ENCODE results near the gene MANF.
"Not testable (repeated sequence)": the region's sequence is repeated elsewhere in the genome, so short reads cannot be mapped to it uniquely, and the experiment has no call there.

MANF gene

DNA sequence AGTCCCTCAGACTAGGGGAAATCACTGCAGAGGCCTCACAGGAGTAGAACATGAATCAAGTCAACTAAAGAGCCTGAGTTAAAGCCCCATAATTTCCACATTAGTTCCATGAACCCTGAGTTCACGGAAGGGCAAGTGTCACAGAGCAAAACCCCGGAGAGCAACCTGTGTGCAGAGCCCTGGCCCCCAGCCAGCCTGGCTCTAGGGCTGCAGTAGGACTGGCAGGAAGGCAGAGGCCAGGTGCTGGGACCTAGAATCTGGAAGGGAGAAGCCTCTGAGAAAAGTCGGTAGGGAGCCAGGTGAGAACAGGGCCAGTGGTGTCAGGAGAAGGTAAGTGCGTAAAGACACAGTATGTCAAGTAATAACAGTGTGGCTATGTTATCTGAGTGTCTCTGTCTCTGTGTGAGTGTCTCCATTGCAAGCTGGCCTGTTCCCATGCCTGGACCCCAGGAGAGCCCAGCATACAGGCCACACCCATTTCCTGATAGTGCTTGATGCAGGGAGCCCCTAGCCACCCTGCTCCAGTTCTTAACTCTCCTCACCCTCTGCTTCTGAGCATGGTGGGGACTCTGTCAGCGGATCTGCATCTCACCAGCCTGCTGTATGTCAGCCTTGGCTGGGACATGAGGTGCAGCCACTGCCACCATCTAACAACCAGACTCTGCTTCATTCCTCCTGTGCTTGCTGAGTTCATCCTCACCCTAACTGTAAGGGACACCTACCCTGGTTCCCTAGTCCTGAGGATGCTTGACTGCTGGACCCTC is 11.3 kb upstream of the MANF start:
- no peak for DNase-seq (ENCODE audit: low spot score)

- no peak for DNase-seq (ENCODE audit: low spot score)
These were observed 10.6 kb upstream of the MANF start for GRCh38 chr3:51374456-51374855.

DNA sequence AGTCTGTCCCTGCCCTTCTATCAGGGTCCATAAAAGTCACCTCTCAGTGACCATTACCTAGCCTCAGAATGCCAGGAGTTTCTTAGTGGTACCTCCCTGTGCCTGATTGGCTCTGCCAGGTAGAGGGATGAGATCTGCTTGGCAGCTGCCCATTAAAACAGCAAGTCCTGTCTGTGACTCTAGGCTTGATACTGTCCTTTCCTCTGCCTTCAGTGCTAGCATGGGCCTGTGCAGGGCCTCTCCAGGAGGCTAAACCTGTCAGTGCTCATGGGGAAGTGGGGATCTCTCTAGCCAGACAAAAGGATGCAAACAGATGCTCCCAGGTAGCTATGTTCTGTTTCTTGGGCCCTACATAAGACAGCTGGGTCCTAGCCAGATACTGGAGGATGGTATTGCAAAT is 10.0 kb upstream of the MANF start:
- no peak for DNase-seq (ENCODE audit: low spot score)

DNA sequence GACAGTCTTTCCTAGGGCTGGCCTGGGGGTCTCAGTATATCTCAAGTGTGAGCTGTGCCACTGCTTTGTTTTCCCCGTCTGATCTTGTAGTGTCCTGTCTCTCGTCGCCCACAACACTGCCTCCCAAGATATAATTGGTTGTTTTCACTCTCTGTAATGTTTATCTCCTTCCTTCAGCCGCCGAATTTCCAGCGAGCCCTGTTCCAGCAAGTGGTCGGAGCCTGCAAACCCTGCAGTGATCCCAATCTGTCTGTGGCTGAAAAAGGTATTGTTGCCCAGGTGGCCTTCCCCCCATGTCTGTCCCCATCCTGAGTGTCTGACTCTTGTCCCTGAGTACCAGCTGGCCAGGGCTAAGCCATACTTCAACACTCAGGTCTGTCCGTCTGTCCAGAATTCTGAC is 9.5 kb upstream of the MANF start:
- no peak for DNase-seq (ENCODE audit: low spot score)

DNA sequence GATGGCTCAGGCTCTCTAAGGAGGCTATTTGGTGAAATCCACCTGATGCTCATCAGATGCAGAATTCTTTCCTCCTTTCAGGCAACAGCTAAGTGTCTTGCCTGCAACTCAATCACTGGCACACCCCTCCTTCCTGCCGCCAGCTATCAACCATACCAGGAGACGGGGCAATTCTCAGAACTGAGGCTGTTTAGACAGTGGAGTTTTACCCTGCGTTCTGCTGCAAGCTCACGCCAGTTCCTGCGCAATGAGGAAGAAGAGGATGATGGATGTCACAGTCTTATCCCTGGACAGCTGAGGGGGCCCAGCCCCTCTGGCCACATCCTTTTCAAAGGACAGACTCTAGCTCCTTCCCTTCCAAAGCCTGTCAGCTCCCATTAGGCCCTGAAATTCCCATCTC is 7.0 kb upstream of the MANF start:
- no peak for DNase-seq (ENCODE audit: low spot score)

- DNase-seq (ENCODE audit: low spot score), result no peak
These were observed 6.4 kb upstream of the MANF start for GRCh38 chr3:51378726-51379125.

- no peak for DNase-seq (ENCODE audit: low spot score)
These were observed 5.8 kb upstream of the MANF start for GRCh38 chr3:51379301-51379700.

- DNase-seq (ENCODE audit: low spot score), result no peak
These were observed 5.2 kb upstream of the MANF start for GRCh38 chr3:51379746-51380455.

- no peak for DNase-seq (ENCODE audit: low spot score)
These were observed 4.3 kb upstream of the MANF start for GRCh38 chr3:51380601-51381332.

- DNase-seq (ENCODE audit: low spot score), result no peak
These were observed 3.8 kb upstream of the MANF start for GRCh38 chr3:51381333-51381705.

DNA sequence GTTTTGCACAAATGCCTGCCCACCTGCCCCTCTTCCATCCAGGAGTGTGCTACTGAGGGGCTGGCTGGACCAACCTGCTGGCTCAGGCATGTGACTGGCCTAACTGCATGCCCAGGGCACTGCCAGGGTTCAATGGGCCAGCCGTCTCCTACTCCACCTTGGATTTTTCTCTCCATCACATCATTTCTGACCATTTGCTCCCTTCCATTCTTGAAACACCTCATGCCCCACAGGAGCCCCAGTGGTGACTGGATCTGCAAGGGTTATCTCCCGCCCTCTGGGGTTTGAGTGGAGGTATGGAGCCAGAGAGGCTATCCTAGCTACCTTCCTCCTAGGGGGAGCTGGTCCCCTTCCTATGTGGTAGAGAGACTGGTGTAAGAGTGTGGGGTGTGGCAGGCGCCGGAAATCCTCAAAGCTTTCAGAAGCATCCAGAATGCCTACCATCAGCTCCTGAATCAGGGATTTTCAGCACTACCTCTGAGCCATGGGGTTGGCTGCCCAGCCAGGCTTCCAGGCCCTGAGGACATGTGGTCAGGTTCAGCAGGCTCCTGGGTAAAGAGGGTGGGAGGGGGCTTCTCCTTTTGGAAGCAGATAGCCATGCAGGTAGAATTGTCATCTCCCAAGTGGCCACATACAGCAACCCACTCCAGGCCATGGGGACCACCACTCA is 2.9 kb upstream of the MANF start:
- DNase-seq (ENCODE audit: low spot score), result no peak

DNA sequence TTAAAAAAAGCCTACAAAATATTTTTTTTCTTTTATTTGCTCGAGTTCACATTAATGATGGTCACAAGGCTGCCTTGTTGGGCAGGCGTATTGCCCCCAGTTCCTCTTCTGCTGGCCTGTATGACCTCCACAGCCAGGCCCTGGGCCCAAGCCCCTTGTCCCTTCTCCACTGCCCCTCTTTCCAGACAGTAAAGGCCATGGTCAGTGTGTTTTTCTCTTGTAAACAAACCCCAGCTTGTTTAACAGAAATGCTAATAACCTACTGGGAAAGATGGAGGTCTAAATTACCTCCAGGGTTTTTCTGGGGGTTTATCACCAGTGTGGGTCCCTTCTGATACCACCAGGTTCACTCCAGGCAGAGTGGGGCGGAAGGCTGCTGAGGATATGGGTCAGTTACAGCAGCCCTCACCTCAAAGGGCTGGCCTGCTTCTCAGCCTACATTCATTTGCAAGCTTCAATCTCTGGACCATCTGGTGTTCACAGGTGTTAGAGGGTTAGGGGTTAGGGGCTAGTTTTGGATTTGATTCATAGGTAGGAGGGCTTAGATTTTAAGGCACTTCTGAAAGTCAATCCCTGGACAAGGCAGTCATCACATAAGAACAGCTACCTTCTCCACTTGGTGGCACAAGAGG is 2.0 kb upstream of the MANF start:
- DNase-seq (ENCODE audit: low spot score), result no peak

GRCh38 chr3:51384055-51384725 is 901 bp upstream of the MANF start:
- peak; percentile 39 for DNase-seq (ENCODE audit: low spot score)

DNA sequence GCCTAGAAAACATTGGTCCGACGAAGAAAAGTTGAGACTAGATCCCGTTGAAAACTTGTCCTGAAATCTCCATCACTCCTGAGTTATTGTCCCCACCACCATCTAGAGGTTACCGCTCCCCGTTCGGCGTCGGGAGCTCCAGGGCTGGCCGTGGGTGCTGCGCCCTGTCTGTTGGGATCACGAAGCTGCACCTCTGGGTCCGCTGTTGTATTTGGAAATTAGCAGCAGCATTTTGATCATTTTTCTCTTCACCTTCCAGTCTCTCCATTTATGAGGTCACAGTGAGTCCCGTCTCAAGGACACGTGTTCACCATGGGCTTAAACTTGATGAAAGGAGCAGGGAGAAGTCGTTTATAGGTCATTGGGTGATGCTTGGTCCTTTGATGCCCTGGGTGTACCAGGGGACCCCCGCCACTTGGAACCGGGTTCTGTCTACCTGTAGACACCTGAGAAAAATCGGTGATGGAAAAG is 565 bp downstream of the MANF start:
- DNase-seq (ENCODE audit: low spot score), result no peak

DNA sequence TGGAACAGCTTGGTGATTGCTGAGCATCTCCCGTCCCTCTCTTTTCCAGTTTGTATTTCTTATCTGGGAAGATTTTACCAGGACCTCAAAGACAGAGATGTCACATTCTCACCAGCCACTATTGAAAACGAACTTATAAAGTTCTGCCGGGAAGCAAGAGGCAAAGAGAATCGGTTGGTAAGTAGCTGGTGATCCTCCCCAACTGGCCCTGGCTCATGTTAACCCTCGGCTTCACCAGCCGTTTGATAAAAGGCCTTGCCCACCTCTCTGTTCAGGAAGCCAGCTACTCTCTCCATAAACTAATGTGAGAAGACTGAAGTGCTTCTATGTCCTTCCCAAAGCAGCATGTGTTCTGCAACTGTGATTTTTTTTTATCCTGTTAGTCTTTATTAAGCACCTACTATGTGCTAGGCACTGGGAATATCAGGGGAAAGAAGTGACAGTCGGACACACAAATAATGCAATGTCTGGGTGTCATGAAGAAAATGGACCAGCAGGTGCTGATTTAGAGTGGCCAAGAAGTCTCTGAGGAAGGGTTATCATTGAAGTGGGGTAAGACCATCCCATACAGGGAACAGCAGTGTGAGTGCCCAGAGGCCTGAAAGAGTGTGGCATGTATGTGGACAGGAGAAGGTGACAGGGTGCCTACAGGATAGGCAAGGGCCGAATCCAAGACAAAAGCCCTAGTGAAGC is 1.2 kb downstream of the MANF start:
- no peak for DNase-seq (ENCODE audit: low spot score)

- DNase-seq (ENCODE audit: low spot score), result no peak
These were observed 1.8 kb downstream of the MANF start for GRCh38 chr3:51386852-51387229.

DNA sequence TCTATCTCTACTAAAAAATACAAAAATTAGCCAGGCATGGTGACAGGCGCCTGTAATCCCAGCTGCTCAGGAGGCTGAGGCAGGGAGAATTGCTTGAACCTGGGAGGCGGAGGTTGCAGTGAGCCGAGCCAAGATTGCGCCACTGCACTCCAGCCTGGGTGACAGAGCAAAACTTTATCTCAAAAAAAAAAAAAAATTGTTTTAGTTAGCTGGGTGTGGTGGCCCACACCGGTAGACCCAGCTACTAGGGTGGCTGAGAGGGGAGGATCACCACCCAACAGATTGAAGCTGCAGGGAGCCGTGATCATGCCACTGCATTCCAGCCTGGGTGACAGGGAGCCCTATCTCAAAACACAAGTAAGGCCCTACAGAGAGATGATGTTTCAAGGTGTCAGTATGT is 2.2 kb downstream of the MANF start:
- DNase-seq (ENCODE audit: low spot score), result not testable (repeated sequence)

DNA sequence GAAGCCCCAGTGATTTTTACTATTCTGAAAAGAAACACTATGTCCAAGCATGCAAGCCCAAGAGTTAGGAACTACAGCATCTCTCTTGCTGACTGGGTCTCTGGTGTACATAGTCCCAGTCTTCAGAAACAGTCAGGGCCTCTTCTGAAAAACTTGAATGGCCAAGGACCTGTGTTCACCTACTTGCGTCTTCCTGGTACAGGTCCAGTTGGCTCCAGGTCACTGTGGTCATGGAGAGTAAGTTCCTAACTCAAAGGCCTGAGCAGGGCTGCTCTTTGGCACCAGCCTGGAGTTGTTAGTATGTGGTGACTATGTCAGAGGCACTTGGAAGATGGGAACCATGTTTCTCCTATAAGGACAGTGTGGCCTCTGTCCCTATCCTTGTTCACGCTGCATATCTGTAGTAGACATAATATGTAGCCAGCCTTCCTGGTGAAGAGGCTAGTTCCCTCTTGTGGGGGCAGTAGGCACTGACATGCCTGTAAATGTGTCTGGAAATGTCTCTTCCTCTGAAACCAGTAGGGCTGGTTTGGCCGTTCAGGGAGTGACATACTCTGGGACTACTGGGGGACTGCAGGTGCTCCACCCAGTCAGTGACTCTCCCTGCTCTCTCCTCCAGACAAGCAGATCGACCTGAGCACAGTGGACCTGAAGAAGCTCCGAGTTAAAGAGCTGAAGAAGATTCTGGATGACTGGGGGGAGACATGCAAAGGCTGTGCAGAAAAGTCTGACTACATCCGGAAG is 3.4 kb downstream of the MANF start:
- DNase-seq (ENCODE audit: low spot score), result peak; percentile 35

DNA sequence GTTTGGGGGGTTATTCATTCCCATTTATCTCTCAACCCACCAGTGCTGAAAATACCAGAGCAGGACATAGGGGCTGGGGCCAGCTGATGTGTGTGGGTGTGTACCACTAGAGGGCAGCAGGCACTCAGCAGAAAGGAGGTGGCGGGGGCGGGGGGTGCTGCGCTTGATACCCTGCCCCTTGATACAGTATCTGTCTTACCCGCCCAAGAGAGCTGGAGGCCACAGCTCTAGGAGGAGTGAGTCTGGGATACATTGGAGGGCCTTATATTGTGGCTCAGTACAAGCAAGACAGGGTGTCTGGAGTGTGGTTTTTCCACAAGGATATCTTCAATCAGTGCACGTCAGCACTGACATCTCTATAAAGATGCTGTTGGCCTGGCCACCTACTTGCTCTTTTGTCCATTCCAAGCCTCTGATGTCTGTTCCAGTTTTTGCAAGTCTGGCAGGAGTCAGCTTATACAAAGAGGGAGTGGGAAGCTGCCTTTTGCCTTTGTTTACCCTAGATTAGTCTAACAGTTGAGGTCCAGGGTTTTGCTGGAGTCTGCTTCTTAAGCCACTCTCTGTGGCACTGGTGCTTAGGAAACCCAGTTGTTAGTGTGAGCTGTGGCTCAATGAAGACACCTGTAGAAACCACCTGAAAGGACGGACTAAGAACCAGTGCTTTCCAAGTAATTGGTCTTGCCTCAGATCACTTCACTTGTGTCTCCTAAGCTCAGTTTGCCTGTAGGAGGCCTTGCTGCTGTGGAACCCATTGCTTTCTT is 4.5 kb downstream of the MANF start:
- DNase-seq (ENCODE audit: low spot score), result no peak
